ENCODE results near the gene FBXO42. TPM values are rescaled to one million over a fixed set of nuclear protein-coding genes. Genes with fewer than 3 reads are reported as not detected.

The FBXO42 gene
- total and polyA plus RNA-seq, 9 of the 15 experiments (the other 6 are each of a cell fraction or from before 2014, with no cell fraction given) = 7.2 to 24.8 (median 17.4) TPM

DNA sequence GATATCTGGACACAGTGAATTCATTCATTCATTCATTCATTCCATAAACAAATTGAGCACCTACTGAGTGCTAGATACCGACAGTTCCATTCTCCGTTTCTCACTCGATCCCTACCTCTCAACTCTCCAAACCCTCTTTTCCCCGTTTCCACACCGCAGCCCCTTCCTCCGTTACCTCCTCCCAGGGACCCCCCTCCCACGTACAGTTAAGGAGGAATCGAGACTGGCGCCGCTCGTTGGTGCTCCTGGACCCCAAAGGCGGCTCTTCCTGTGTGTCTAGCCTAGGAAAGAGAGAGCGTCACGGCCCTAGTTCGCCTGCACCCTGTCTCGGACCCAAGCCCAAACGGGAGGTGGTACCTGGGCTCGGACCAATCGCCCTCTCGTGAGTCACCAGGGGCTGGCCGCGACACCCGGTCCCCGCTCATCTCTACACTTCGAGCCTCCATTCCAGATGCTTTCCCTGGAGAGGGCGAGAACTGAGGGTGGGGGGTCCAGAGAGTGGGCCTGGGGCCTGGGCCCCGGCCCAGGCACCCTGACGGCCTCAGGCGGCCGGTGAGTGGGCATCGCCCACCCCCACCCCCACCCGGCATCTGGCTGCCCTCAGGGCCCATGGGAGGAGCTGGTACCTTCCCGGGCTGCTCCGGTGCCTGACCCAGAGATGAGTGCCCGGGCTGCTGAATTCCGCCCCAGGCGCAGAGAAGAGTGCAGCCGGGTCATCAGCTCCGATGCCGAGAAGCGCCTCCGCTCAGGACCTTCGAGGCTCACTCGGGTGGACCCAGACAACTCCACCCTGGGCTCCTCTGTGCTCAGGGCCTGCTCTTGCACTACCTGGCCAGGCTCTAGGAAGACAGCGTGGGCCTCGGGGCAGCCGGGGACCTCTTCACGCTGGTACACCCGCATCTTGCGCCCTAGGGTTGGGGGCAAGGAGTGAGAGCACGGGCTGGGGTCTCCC is 144.7 kb downstream of the FBXO42 start:
- Histone ChIP-seq H3K4me2 (ENCODE audit: insufficient read depth, low read length) (peak overlapping the region; percentile 97), H2AFZ (ENCODE audit: low read depth, low read length) (peak overlapping the region; percentile 91), H4K20me1 (replicated peaks; ENCODE audit: control insufficient read depth, insufficient read depth, low read length) (no peaks in the 10 kb centered on the region), H3K9ac (ENCODE audit: insufficient read depth in 1 of 2, low read depth in 2 of 2, low read length in 2 of 2) (peak overlapping the region; percentile 90 to 96), H3K27me3 (ENCODE audit: control insufficient read depth in 2 of 2, insufficient read depth in 2 of 2, low read length in 2 of 2) (no peaks in the 10 kb centered on the region), H3K4me1 (replicated peaks in 1 of 2; ENCODE audit: control insufficient read depth in 2 of 2, insufficient read depth in 2 of 2, low read length in 2 of 2) (peaks cover 26 to 53% of the 10 kb centered on the region in 2 experiments), H3K27ac (ENCODE audit: extremely low read depth, low read depth, low read length) (peak overlapping the region; percentile 97), H3K4me3 (peak overlapping the region; percentile 54), H3K9me3 (replicated peaks; ENCODE audit: control insufficient read depth, insufficient read depth, low read depth, low read length) (no peaks in the 10 kb centered on the region), H3K36me3 (ENCODE audit: control insufficient read depth, insufficient read depth, low read length) (no peaks in the 10 kb centered on the region), H3K79me2 (ENCODE audit: control insufficient read depth, insufficient read depth, low read length) (peaks cover 8% of the 10 kb centered on the region; the same call in 2 of the 3 replicates), H3K9me1 (ENCODE audit: control insufficient read depth, insufficient read depth, low read length) (no peaks in the 10 kb centered on the region)
- in situ Hi-C loops (cut with MboI) (no loop called here), intact Hi-C loops (cut with micrococcal nuclease) (loop anchor here (2.0 kb wide), 1 partner anchor 29 kb away; the partner anchor contains the start of gene CPLANE2)
- DNase-seq (ENCODE audit: extremely low read depth in 1 of 4, low spot score in 3 of 4) (peak; percentile 38 to 52 (median 42)), FAIRE-seq (no peak), ATAC-seq (no peak; the same call in 2 of the 3 replicates)
- ChIA-PET POLR2A (interaction anchor here (0.5 to 3.7 kb wide), 13 partner anchors 10 to 306 kb away, joined by 3 to 21 read pairs (median 4); partner anchors contain the start of gene CPLANE2), CTCF (ENCODE audit: low intra/inter-chr PET ratio) (interaction anchor here (0.8 kb wide), 1 partner anchor 156 kb away, joined by 3 read pairs; no protein-coding TSS in a partner anchor)
- WGBS (ENCODE audit: insufficient coverage, low coverage, missing lambda C conversion rate) = 49% methylated on average over 45 of the region's 51 CpGs
- BruUV-seq (replicated peaks) = TSS peak; percentile 74
- TF ChIP-seq EHMT2 (IDR thresholded peaks at IDR 0.05) (no peak), FOSL1 (tag; conservative IDR thresholded peaks at IDR 0.05) (no peak), PRPF4 (IDR thresholded peaks at IDR 0.05; ENCODE audit: insufficient read depth, low read depth, low read length, poor library complexity, severe bottlenecking) (peak; percentile 2), SMAD1 (IDR thresholded peaks at IDR 0.05; ENCODE audit: low read depth, low read length, partially characterized antibody) (peak; percentile 11), ELF4 (CRISPR knock-in tag; IDR thresholded peaks at IDR 0.05) (peak; percentile 54; the same call in 1 of the 2 replicates), XRCC5 (IDR thresholded peaks at IDR 0.05; ENCODE audit: low read depth, low read length) (peak; percentile 54; the same call in 1 of the 2 replicates), HOXB6 (CRISPR knock-in tag; IDR thresholded peaks at IDR 0.05; ENCODE audit: borderline replicate concordance) (no peak), BCOR (IDR thresholded peaks at IDR 0.05) (peak; percentile 95), GTF2E2 (tag; IDR thresholded peaks at IDR 0.05) (peak; percentile 50; the same call in 1 of the 2 replicates), ZNF76 (CRISPR knock-in tag; IDR thresholded peaks at IDR 0.05; ENCODE audit: borderline replicate concordance) (peak; percentile 14; the same call in 1 of the 2 replicates), LCOR (CRISPR knock-in tag; IDR thresholded peaks at IDR 0.05) (0 out of 2 replicates have a peak, but pooled peaks have one; percentile 48), CBX3 (IDR thresholded peaks at IDR 0.05; ENCODE audit: borderline replicate concordance in 1 of 2, low read length in 2 of 2) (0 out of 3 replicates have a peak, but pooled peaks of 1 of the 2 experiments have one; percentile 27), ZC3H11A (IDR thresholded peaks at IDR 0.05; ENCODE audit: low read depth, low read length) (no peak)
- TF ChIP-seq, protein P1, sequence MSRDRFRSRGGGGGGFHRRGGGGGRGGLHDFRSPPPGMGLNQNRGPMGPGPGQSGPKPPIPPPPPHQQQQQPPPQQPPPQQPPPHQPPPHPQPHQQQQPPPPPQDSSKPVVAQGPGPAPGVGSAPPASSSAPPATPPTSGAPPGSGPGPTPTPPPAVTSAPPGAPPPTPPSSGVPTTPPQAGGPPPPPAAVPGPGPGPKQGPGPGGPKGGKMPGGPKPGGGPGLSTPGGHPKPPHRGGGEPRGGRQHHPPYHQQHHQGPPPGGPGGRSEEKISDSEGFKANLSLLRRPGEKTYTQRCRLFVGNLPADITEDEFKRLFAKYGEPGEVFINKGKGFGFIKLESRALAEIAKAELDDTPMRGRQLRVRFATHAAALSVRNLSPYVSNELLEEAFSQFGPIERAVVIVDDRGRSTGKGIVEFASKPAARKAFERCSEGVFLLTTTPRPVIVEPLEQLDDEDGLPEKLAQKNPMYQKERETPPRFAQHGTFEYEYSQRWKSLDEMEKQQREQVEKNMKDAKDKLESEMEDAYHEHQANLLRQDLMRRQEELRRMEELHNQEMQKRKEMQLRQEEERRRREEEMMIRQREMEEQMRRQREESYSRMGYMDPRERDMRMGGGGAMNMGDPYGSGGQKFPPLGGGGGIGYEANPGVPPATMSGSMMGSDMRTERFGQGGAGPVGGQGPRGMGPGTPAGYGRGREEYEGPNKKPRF (IDR thresholded peaks at IDR 0.05; ENCODE audit: low read depth, low read length) = no peak
- TF ChIP-seq, protein P2, sequence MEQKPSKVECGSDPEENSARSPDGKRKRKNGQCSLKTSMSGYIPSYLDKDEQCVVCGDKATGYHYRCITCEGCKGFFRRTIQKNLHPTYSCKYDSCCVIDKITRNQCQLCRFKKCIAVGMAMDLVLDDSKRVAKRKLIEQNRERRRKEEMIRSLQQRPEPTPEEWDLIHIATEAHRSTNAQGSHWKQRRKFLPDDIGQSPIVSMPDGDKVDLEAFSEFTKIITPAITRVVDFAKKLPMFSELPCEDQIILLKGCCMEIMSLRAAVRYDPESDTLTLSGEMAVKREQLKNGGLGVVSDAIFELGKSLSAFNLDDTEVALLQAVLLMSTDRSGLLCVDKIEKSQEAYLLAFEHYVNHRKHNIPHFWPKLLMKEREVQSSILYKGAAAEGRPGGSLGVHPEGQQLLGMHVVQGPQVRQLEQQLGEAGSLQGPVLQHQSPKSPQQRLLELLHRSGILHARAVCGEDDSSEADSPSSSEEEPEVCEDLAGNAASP (IDR thresholded peaks at IDR 0.05) = no peak
- TF ChIP-seq, protein P3, sequence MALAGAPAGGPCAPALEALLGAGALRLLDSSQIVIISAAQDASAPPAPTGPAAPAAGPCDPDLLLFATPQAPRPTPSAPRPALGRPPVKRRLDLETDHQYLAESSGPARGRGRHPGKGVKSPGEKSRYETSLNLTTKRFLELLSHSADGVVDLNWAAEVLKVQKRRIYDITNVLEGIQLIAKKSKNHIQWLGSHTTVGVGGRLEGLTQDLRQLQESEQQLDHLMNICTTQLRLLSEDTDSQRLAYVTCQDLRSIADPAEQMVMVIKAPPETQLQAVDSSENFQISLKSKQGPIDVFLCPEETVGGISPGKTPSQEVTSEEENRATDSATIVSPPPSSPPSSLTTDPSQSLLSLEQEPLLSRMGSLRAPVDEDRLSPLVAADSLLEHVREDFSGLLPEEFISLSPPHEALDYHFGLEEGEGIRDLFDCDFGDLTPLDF (CRISPR knock-in tag; IDR thresholded peaks at IDR 0.05) = no peak

Data from K562 (cell line).